ENCODE results near the gene SAMD4A. TPM values are rescaled to one million over a fixed set of nuclear protein-coding genes. Genes with fewer than 3 reads are reported as not detected.

Gene SAMD4A
- polyA plus RNA-seq, 3 donors, result 3.2 to 8.6 (median 4.2) TPM

DNA sequence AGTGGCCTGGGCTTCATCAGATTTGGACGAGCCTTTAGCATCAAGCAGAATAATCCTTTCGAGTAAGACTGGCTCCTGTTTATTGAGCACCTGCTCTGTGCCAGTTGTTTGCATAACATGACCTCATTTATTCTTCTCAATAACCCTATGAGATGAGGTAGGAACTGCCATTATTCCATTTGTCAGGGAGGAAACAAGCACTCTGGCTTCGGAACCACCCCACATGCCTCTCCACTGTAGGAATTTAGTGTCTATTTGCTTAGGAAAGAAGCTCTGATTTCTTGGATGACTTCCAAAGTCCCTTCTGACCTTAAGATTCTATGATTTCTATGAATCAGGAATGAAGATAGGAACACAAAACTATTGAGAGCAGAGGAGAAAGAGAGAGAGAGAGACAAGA is 11.0 kb downstream of the SAMD4A start:
- intact Hi-C loops (cut with micrococcal nuclease), result no loop called here
- no CpG with 5 or more reads among the region's 3 CpGs for WGBS (ENCODE audit: insufficient coverage)
- peaks cover 4 to 7% (median 6%) of the 10 kb centered on the region in 7 donors for H3K9me3 Mint-ChIP-seq
- Histone ChIP-seq H3K27me3 (ENCODE audit: control insufficient read depth in 2 of 2, insufficient read depth in 2 of 2, low read length in 2 of 2) (no peaks in the 10 kb centered on the region), H2AFZ (ENCODE audit: insufficient read depth, low read depth, low read length, poor library complexity, severe bottlenecking) (no peak overlapping the region), H3K27ac (ENCODE audit: low read depth in 1 of 2, low read length in 2 of 2) (no peak overlapping the region), H3K4me1 (ENCODE audit: control insufficient read depth in 1 of 2, insufficient read depth in 2 of 2, low read length in 2 of 2) (no peaks in the 10 kb centered on the region), H3K4me3 (replicated peaks in 1 of 3; ENCODE audit: low read depth in 2 of 3, low read length in 3 of 3) (no peak overlapping the region), H3K79me2 (ENCODE audit: insufficient read depth, low read length) (no peaks in the 10 kb centered on the region), H3K4me2 (replicated peaks; ENCODE audit: extremely low read depth, low read length, poor library complexity, severe bottlenecking) (no peak overlapping the region), H3K9me3 (replicated peaks in 1 of 2; ENCODE audit: control insufficient read depth in 1 of 2, insufficient read depth in 1 of 2, low read length in 2 of 2) (peaks cover 0 to 6% of the 10 kb centered on the region in 2 donors), H3K36me3 (replicated peaks in 1 of 2; ENCODE audit: control insufficient read depth in 1 of 2, insufficient read depth in 2 of 2, low read length in 2 of 2) (no peaks in the 10 kb centered on the region), H3K9ac (ENCODE audit: insufficient read depth, low read length, poor library complexity, severe bottlenecking) (no peak overlapping the region), H4K20me1 (ENCODE audit: insufficient read depth, low read length) (no peaks in the 10 kb centered on the region)
- H3K27me3 Mint-ChIP-seq (ENCODE audit: low read depth in 3 of 3), result peaks cover 0 to 5% (median 3%) of the 10 kb centered on the region in 3 donors
- no peak overlapping the region for H3K27ac Mint-ChIP-seq
- DNase-seq, result no peak
- TF ChIP-seq, protein P1, sequence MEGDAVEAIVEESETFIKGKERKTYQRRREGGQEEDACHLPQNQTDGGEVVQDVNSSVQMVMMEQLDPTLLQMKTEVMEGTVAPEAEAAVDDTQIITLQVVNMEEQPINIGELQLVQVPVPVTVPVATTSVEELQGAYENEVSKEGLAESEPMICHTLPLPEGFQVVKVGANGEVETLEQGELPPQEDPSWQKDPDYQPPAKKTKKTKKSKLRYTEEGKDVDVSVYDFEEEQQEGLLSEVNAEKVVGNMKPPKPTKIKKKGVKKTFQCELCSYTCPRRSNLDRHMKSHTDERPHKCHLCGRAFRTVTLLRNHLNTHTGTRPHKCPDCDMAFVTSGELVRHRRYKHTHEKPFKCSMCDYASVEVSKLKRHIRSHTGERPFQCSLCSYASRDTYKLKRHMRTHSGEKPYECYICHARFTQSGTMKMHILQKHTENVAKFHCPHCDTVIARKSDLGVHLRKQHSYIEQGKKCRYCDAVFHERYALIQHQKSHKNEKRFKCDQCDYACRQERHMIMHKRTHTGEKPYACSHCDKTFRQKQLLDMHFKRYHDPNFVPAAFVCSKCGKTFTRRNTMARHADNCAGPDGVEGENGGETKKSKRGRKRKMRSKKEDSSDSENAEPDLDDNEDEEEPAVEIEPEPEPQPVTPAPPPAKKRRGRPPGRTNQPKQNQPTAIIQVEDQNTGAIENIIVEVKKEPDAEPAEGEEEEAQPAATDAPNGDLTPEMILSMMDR (IDR thresholded peaks at IDR 0.05), result no peak
- H3K4me3 Mint-ChIP-seq, result no peak overlapping the region
- H3K36me3 Mint-ChIP-seq, result peaks cover 0 to 3% of the 10 kb centered on the region in 2 donors
- H3K4me1 Mint-ChIP-seq, result peaks cover 4% of the 10 kb centered on the region

DNA sequence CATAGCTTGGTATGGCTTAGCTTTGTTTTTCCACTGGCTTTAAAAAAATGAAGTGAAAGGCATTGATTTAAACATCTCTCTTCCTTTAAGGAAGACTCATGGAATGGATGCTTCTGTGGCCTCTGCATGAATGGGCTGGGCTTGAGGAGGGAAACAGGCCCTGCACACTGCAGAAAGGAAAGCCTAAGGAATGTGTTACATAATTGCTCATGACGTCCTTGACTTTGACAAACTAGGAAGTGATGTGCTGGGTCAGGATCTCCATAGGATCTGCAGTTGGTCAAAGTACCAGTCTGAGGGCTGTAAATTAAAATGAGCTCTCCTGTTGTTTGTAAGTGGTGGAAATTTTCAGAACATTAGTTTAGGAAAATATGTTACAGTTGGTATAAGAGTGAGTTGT is 12.7 kb downstream of the SAMD4A start:
- no peaks in the 10 kb centered on the region for H3K79me2 ChIP-seq (ENCODE audit: insufficient read depth, low read length)

More for the DNA sequence above, 12.7 kb downstream of the SAMD4A start:
- Histone ChIP-seq H3K27ac (ENCODE audit: low read depth in 1 of 2, low read length in 2 of 2) (no peak overlapping the region), H3K9ac (ENCODE audit: insufficient read depth, low read length, poor library complexity, severe bottlenecking) (no peak overlapping the region), H3K9me3 (replicated peaks in 1 of 2; ENCODE audit: control insufficient read depth in 1 of 2, insufficient read depth in 1 of 2, low read length in 2 of 2) (no peaks in the 10 kb centered on the region), H4K20me1 (ENCODE audit: insufficient read depth, low read length) (no peaks in the 10 kb centered on the region), H2AFZ (ENCODE audit: insufficient read depth, low read depth, low read length, poor library complexity, severe bottlenecking) (no peak overlapping the region), H3K27me3 (ENCODE audit: control insufficient read depth in 2 of 2, insufficient read depth in 2 of 2, low read length in 2 of 2) (no peaks in the 10 kb centered on the region), H3K4me2 (replicated peaks; ENCODE audit: extremely low read depth, low read length, poor library complexity, severe bottlenecking) (no peak overlapping the region), H3K4me3 (replicated peaks in 1 of 3; ENCODE audit: low read depth in 2 of 3, low read length in 3 of 3) (no peak overlapping the region), H3K36me3 (replicated peaks in 1 of 2; ENCODE audit: control insufficient read depth in 1 of 2, insufficient read depth in 2 of 2, low read length in 2 of 2) (no peaks in the 10 kb centered on the region), H3K4me1 (ENCODE audit: control insufficient read depth in 1 of 2, insufficient read depth in 2 of 2, low read length in 2 of 2) (no peaks in the 10 kb centered on the region)
- intact Hi-C loops (cut with micrococcal nuclease), result no loop called here
- WGBS (ENCODE audit: insufficient coverage), result 0% methylated on average over 1 of the region's 1 CpG
- peaks cover 0 to 6% (median 3%) of the 10 kb centered on the region in 3 donors for H3K27me3 Mint-ChIP-seq (ENCODE audit: low read depth in 3 of 3)
- H3K27ac Mint-ChIP-seq, result no peak overlapping the region
- H3K4me3 Mint-ChIP-seq, result no peak overlapping the region
- peaks cover 0 to 2% (median 0%) of the 10 kb centered on the region in 7 donors for H3K9me3 Mint-ChIP-seq
- peaks cover 4% of the 10 kb centered on the region for H3K4me1 Mint-ChIP-seq
- peak in 1 of 3 donors; percentile 19 for DNase-seq
- TF ChIP-seq, protein P1 (IDR thresholded peaks at IDR 0.05), result no peak
- H3K36me3 Mint-ChIP-seq, result no peaks in the 10 kb centered on the region
